ENCODE data around the gene VGLL1.

VGLL1 gene

GRCh38 chrX:136572030-136572429 is 40.0 kb downstream of the VGLL1 start:
- DNase-seq: no peak

GRCh38 chrX:136574548-136574947 is 42.5 kb downstream of the VGLL1 start:
- DNase-seq: no peak

- DNase-seq: peak; percentile 77
Observed at GRCh38 chrX:136577552-136577951, 45.5 kb downstream of the VGLL1 start.

- no peak for DNase-seq
Observed at GRCh38 chrX:136580316-136580715, 48.3 kb downstream of the VGLL1 start.

- DNase-seq: no peak
Observed at GRCh38 chrX:136582624-136583023, 50.6 kb downstream of the VGLL1 start.

GRCh38 chrX:136584545-136584944 is 52.5 kb downstream of the VGLL1 start:
- DNase-seq: no peak

- no peak for DNase-seq
Observed at GRCh38 chrX:136585262-136585661, 53.2 kb downstream of the VGLL1 start.

- DNase-seq: no peak
Observed at GRCh38 chrX:136585960-136586359, 53.9 kb downstream of the VGLL1 start.

- peak; percentile 60 for DNase-seq
Observed at GRCh38 chrX:136586386-136586785, 54.4 kb downstream of the VGLL1 start.

DNA sequence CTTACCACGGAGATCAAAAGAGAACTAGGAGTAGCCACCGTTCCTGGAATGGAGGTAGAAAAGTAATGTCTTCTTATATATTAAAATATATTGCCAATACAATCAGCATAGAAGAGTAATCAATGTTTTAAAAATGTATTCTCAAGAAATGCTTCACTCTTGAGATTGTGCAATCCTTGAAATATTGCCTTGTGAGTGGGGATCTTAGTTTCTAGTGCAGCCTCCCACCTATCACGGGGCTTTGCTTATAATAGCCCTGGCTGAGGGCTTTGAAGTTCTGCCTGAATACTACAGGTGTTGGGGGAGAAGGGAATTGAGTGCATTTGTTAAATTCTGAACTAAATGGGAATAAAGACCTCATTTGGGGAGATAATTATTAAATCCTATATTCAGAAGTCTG is 55.5 kb downstream of the VGLL1 start:
- no peak for DNase-seq

GRCh38 chrX:136588036-136588435 is 56.0 kb downstream of the VGLL1 start:
- peak; percentile 38 for DNase-seq

GRCh38 chrX:136589966-136590365 is 58.0 kb downstream of the VGLL1 start:
- no peak for DNase-seq

- no peak for DNase-seq
Observed at GRCh38 chrX:136597356-136597755, 65.3 kb downstream of the VGLL1 start.

DNA sequence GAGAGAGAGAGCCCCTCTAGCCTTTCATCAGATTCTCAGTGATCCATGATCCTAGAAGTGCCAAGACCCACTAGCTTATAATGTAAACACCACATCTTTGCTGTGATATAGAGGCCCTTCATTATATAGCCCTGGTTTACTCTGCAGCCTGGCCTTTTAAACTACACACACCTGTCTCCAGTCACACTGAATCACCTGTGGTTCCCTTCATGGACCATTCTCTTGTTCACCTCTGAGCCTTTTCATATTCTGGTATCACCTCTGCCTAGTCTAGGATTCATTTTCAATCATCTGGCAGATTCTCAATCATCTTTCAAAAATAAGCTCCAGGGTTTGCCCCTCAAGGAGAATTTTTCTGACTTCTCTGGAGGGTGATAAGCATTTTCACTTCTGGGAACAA is 65.9 kb downstream of the VGLL1 start:
- DNase-seq: no peak

DNA sequence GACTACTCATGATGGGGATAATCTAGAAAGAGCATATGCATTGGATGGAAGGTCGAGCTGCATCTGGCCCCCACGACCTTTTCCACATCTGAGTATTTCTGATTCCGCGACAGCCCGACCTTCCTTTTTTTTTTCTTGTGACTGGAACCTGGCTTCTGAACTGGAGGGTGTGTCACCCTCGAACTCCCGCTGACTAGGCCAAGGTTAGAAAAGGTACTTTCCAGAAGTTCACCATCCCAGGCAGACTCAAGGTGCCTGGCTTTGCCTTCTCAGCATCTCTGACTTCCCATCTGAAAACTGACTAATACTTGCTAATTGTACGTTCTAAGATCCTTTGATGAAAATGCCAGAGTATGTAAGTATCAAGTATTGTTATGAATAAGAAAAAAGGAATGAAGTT is 66.6 kb downstream of the VGLL1 start:
- peak; percentile 53 for DNase-seq

DNA sequence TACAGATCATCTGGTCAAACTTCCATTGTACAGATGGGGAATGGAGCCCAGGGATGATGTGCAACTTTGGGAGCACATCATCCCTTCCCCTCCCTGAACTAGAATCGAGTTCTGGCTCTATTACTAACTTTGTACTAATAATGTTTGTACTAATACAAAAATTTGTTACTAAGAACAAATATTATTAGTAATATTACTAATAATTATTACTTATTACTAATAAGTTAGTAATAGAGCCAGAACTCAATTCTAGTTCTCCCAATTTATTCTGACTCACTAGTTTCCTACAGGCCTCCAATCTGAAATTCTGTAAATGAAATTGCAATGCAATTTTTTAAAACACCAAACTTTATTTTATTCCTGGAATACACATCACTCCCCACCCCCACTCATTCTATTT is 68.0 kb downstream of the VGLL1 start:
- no peak for DNase-seq
